Lower lobe of right lung (tissue), 2 donors: ENCODE results near the gene CYLD. TPM values are rescaled to one million over a fixed set of nuclear protein-coding genes. Genes with fewer than 3 reads are reported as not detected.

Experiments
- ATAC-seq, 2 donors: fragments of 200-7000 bp; cut with Tn5 transposase; one replicate each; pipeline ENCODE4 v1.9.1; 2020 to 2022; ENCODE audit warnings: mild to moderate bottlenecking in 2 of 2, moderate library complexity in 2 of 2
- DNase-seq: peaks from one replicate; pipeline ENCODE4 v3.0.0-alpha.2; 2020
- H3K27ac ChIP-seq: fragments of 200-600 bp; one replicate; pipeline ENCODE4 v1.8.0; 2022
- H3K27me3 ChIP-seq: fragments of 200-600 bp; one replicate; pipeline ENCODE4 v1.8.0; 2022; ENCODE audit warnings: low read depth
- H3K36me3 ChIP-seq: fragments of 200-600 bp; one replicate; pipeline ENCODE4 v1.8.0; 2022; ENCODE audit warnings: mild to moderate bottlenecking
- H3K4me1 ChIP-seq: fragments of 200-600 bp; one replicate; pipeline ENCODE4 v1.8.0; 2022
- H3K4me3 ChIP-seq: fragments of 200-600 bp; one replicate; pipeline ENCODE4 v1.8.0; 2022; ENCODE audit warnings: mild to moderate bottlenecking
- H3K9me3 ChIP-seq: fragments of 200-600 bp; one replicate; pipeline ENCODE4 v1.8.0; 2022
- intact Hi-C: fragments of 100-400 bp; cut with DNase I; formaldehyde crosslinking; loops from one replicate; pipeline ENCODE4 v1.11.0; 2022
- total RNA-seq: library from RNA; stranded (reverse); fragmentation: NEBNext Ultra II Directional; extraction: Animal tissue kit (Norgen Biotek cat#: 25700); gene quantifications from one replicate; pipeline ENCODE4 v1.2.1, GENCODE V29; 2021
- TF ChIP-seq, protein P1 (sequence below): fragments of 200-600 bp; IDR thresholded peaks from one replicate; pipeline ENCODE4 v1.8.0; 2022; ENCODE audit warnings: antibody characterized with exemption, mild to moderate bottlenecking
- donor health status: DM: no; HTN: yes; CAD: no; lungs with severe emphysema.

CYLD gene
- total RNA-seq, 1 donor from 2014 or later = 45.8 TPM

DNA sequence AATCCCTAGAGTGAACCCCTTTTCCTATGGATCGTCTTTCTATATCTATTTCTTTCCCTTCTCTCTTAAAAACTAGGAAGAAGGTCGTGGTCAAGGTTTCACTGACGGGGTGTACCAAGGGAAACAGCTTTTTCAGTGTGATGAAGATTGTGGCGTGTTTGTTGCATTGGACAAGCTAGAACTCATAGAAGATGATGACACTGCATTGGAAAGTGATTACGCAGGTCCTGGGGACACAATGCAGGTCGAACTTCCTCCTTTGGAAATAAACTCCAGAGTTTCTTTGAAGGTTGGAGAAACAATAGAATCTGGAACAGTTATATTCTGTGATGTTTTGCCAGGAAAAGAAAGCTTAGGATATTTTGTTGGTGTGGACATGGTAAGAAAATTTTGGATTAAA, 9.6 kb downstream of the CYLD start:
- intact Hi-C loops = no loop called here
- Histone ChIP-seq H3K27me3 (no peaks in the 10 kb centered on the region), H3K4me1 (peaks cover 27% of the 10 kb centered on the region), H3K9me3 (no peaks in the 10 kb centered on the region), H3K4me3 (no peak overlapping the region), H3K36me3 (peaks cover 63% of the 10 kb centered on the region), H3K27ac (no peak overlapping the region)
- ATAC-seq = no peak
- no peak for DNase-seq
- TF ChIP-seq, protein P1, sequence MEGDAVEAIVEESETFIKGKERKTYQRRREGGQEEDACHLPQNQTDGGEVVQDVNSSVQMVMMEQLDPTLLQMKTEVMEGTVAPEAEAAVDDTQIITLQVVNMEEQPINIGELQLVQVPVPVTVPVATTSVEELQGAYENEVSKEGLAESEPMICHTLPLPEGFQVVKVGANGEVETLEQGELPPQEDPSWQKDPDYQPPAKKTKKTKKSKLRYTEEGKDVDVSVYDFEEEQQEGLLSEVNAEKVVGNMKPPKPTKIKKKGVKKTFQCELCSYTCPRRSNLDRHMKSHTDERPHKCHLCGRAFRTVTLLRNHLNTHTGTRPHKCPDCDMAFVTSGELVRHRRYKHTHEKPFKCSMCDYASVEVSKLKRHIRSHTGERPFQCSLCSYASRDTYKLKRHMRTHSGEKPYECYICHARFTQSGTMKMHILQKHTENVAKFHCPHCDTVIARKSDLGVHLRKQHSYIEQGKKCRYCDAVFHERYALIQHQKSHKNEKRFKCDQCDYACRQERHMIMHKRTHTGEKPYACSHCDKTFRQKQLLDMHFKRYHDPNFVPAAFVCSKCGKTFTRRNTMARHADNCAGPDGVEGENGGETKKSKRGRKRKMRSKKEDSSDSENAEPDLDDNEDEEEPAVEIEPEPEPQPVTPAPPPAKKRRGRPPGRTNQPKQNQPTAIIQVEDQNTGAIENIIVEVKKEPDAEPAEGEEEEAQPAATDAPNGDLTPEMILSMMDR = no peak

DNA sequence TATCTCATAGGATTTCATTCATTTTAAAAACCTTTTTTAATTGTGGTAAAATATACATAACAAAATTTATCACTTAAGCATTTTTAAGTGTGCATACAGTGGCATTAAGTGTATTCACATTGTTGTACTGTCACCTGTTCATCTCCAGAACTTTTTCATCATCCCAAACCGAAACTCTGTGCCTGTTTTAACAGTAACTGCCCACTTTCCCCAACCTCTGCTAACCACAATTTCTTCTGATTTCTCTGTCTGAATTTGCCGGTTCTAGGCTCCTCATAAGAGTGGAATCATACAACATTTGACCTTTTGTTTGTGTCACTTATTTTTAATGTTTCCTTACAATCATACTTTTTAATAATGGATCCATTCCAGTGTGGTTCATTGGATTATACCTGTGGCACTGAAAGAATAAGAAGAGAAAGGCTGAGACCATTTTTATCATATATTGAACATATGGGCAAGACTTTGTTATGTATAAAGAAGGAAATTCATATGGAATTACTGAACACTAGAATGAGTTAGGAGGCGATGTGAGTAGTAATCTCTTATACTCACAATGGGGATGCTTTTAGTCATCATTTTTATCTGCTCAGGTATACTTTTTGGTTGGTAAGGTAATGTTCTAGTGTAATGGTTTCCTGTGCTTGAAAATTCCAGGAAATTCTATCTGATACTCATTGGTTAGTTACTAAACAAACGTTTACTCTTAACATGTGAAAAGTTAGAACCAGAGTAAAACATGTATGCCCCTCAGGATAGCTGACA, 10.8 kb downstream of the CYLD start:
- H3K36me3 ChIP-seq = peaks cover 73% of the 10 kb centered on the region
- no peaks in the 10 kb centered on the region for H3K9me3 ChIP-seq
- no peak overlapping the region for H3K27ac ChIP-seq
- TF ChIP-seq, protein P1 = no peak
- H3K27me3 ChIP-seq = no peaks in the 10 kb centered on the region
- ATAC-seq = no peak
- intact Hi-C loops = no loop called here
- peaks cover 19% of the 10 kb centered on the region for H3K4me1 ChIP-seq
- no peak for DNase-seq
- H3K4me3 ChIP-seq = no peak overlapping the region

DNA sequence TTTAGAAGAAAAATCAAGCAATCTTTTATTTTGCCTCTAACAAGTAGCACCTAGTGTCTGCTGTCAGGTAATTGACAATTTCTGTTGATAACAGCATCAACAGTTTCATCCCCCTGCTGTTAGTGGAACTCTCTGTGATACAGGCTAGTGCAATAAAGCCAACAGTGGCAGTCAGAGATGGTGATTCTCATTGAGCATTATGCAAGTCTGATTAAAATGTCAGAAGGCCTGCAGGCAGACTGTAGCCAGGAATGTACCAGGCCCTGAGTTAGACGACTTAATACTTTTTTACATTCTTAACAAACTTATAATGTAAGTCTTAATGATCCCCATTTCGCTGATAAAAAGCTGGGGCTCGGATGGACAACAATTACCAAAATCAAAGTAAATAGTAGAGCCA, 14.6 kb downstream of the CYLD start:
- TF ChIP-seq, protein P1 = no peak
- Histone ChIP-seq H3K27me3 (no peaks in the 10 kb centered on the region), H3K36me3 (peaks cover 71% of the 10 kb centered on the region), H3K27ac (no peak overlapping the region), H3K4me3 (no peak overlapping the region), H3K9me3 (no peaks in the 10 kb centered on the region), H3K4me1 (peaks cover 10% of the 10 kb centered on the region)
- DNase-seq = no peak
- intact Hi-C loops = no loop called here
- no peak for ATAC-seq

DNA sequence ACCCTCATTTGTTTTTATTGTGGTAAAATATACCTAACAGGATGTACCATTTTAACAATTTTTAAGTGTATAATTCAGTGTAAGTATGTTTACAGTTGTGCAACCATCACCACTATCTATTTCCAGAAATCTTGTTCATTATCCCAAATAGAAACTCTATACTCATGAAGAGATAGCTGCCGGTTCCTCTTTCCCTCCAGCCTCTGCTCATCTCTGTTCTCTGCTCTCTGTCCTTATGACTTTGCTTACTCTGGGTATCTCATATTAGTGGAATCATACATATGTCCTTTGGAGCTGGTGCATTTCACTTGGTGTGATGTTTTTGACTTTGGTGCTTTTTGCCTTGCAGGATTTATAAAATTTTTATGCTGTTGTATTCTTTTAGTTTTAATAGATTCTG, 19.4 kb downstream of the CYLD start:
- H3K9me3 ChIP-seq = peaks cover 8% of the 10 kb centered on the region
- no peak overlapping the region for H3K4me3 ChIP-seq
- no peaks in the 10 kb centered on the region for H3K27me3 ChIP-seq
- no peak for ATAC-seq
- H3K36me3 ChIP-seq = peaks cover 26% of the 10 kb centered on the region
- TF ChIP-seq, protein P1 = no peak
- H3K4me1 ChIP-seq = peaks cover 10% of the 10 kb centered on the region
- no peak overlapping the region for H3K27ac ChIP-seq
- DNase-seq = no peak
- intact Hi-C loops = no loop called here

DNA sequence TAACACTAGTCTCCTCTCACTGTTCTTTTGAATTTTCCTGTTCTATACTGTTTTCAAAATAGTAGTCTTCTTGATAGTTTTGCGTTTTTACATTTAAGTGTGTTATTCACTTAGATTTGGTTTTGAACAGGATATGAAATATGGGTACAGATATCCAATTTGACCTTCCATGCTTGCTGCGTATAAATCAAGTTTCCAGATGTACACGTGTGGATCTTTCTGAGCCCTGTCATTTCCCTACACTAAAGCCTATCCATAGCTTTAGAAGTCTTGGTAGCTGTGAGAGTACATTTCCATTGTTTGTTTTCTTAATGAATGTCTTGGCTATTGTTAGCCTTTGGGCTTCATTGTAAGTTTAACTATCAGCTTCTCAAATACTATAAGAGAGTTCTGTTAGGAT, 20.4 kb downstream of the CYLD start:
- Histone ChIP-seq H3K4me3 (no peak overlapping the region), H3K27ac (no peak overlapping the region), H3K27me3 (no peaks in the 10 kb centered on the region), H3K4me1 (peaks cover 6% of the 10 kb centered on the region), H3K9me3 (peaks cover 10% of the 10 kb centered on the region), H3K36me3 (peaks cover 27% of the 10 kb centered on the region)
- TF ChIP-seq, protein P1 = no peak
- ATAC-seq (no peak), DNase-seq (no peak)
- intact Hi-C loops = no loop called here
